Measurements from ENCODE around the gene ASS1.

Gene ASS1

DNA sequence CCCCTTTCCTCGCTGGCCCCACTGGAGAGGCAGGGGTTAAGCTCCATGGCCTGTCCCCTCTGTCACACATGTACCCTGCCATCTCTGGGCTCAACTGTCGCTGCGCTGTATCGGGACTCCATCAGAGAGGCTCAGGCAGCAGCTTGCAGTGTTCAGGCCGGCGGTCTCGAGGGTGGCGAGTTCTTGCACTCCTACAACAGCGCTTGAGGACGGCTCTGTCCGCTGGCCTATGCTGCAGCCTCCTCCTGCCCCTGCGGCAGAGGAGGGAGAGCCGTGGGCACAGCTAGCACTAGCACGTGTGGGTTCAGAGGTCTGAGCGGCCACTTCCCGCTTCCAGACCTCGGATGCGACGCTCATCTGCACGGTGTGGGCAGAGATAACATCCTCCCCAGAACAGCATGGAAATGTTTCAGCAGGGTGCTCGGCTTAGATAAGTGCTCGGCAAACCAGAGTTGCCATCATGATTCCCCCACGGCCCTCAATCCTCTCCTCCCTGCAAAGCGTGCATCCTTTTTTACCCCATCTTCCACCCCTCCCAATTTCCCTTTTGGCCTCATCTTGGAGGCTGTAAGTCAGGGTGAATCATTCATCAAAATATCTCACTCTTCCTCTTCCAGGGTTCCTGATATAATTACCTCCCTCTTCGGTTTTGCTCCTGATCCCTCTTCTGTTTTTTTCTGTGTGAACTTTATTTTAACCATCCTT is 92.7 kb downstream of the ASS1 start:
- DNase-seq, result no peak

DNA sequence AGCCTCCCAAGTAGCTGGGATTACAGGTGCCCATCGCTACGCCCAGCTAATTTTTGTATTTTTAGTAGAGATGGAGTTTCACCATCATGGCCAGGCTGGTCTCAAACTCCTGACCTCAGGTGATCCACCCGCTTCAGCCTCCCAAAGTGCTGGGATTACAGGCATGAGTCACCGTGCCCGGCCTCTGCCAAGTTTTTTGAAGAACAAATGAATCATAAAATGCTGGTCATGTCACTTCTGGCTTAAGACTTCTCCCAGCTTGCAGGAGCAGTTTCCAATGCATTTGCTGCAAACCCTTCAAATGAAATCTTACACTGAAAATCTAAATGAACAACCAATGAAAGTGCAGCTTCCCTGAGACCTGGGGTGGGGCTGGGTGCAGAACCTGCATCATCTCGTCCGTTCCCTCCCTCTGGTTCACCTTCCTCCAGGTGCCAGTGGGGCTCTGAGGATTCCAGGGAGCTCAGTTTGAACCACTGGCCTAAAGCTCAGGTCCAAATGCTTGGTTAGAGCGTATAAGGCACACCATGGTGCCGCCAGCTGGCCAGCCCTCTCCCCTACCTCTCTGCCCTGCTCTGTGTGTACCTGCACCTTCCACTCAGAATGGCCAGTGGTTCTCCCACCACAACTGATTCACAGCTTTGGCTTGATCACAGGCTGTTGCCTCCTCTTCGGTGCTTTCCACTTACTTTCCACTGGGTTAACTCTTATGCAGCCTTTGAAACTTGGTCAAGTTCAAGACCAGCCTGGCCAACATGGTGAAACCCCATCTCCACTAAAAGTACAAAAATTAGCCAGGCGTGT is 94.9 kb downstream of the ASS1 start:
- no peak for DNase-seq

DNA sequence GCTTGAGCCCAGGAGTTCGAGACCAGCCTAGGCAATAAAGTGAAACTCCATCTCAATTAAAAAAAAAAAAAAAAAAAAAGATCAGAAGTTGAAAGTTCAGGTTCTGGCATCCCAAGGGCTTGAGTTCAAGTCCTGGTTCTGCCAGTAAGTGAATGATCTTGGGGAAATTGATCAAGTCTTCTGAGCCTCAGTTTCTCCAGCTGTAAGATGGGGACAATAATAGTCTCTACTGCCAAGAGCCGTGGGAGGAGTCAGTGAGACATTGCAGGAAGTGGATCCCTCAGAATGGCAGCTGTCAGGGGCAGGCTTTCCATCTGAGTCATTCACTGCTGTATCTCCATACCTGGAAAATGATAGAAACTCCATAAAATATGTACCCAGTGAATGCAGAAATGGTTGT is 96.8 kb downstream of the ASS1 start:
- DNase-seq, result no peak

DNA sequence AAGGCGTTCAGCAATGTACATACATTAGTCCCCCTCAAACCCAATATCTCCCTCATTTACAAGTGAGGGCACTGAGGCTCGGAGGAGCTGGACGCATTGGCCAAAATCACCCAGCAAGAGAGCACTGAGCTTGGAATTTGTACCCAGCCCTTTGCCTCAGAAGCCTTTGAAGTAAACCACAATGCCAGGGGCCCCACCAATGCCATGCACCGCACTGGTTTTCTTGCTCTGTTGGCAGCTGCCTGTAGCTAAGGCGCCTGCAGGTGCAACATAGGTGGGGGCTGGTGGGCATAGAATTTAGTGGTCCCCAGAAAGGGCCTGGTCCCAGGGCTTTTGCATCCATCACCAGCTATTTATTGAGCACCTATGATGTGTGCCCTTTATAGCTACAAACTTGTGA is 97.3 kb downstream of the ASS1 start:
- no peak for DNase-seq

DNA sequence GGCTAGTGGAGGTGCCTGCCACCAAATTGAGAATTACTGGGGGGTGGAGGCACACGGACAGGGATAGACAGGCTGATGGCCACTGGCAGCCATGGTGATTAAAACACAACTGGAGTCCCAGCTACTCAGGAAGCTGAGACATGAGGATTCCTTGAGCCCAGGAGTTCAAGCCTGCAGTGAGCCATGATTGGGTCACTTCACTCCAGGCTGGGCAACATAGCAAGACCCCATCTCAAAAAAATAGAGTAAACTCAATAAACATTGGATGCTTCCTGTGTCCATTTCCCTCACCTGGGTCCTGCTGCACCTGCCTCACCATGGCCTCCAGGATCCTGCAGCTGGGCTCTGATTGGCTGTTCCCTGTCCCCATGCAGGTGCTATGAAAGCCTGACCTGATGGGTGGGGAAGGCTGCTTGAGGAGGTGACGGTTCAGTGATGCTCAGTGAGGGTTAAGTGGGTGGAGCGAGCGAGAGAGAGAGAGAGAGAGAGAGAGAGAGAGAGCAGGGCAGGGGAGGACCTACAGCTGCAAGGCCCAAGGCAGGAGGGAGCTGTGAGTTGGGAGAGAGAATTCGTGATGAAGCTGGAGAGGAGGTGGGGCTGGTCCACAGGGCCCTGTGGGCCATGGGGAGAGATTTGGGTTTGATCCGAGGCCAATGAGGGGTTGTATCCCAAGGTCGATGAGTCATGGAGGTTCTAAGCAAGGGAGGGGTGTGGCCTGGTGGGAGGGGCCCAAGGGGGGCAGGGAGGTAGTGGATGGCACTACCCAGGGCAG is 97.9 kb downstream of the ASS1 start:
- DNase-seq, result no peak

DNA sequence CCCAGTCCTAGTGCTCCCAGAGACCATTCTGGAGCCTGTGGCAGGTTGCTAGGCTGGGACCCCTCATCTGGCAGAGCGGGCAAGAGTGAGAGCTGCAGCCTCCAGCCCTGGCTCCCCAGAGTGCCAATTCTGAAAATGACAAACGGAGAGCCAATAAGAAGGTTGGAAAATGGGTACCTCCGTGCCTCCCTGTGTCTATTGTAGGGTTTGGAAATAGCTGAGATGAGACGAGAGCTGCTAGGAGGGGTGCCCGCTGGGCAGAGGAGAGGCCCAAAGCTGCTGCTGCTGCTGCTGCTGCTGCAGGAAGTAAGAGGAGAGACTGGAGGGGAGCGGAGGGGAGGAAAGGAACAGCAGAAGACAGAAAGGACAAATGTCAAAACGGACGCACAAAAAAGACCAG is 98.6 kb downstream of the ASS1 start:
- no peak for DNase-seq

DNA sequence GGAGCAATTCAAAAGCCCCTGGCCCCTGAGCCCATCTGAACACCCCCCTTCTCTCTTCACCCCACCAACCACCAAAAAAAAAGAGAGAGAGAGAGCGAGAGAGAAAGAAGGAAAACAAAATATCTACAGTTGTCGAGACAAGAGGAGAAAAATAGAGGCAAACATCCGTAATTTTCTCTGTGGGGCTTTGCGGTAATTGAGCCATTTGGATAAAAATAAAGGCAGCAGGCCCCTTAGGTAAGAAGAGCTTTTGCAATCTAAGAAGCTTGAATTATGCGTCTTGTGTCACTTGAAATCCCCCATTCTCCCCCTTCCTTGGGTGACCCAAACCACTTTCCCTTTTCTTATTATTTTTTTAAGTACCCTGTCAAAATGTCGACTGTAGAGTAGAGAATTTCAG is 99.1 kb downstream of the ASS1 start:
- no peak for DNase-seq

DNA sequence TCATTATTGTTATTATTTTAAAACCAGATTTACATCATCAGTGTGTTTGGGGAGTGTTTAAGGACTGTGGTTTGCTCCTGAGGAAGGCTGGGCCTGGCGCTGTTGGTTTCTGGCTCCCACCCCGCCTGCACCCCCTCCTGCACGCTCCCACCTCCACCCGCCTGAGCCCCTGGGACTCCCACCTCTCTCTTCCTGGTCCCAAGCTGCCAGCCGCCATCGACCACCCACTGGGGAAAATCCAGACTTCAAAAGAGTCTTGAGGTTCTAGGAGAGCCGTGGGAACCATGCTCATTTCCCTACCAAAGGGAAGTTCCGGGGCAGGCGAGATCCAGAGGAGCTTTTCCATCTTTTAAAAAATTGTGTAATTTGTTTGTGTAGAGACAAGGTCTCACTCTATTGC is 99.6 kb downstream of the ASS1 start:
- DNase-seq, result no peak

DNA sequence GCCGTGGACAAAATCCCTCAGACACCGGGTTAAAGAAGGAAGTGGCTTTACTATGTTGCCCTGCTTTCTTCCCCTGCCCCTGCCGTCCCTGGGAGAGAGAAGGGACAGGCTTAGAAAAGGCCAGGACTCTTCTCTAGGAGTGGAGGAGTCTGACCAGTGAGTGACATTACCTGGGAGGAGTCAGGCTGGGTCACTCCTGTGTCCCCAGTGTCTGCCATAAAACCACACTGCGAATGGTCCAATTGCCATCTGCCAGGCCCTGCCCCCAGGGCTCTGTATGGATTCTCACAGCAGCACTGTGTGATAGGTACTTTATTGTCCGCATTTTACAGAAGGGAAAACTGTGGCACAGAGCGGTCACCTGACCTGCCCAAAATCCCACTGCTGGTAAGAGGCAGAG is 103.3 kb downstream of the ASS1 start:
- no peak for DNase-seq

DNA sequence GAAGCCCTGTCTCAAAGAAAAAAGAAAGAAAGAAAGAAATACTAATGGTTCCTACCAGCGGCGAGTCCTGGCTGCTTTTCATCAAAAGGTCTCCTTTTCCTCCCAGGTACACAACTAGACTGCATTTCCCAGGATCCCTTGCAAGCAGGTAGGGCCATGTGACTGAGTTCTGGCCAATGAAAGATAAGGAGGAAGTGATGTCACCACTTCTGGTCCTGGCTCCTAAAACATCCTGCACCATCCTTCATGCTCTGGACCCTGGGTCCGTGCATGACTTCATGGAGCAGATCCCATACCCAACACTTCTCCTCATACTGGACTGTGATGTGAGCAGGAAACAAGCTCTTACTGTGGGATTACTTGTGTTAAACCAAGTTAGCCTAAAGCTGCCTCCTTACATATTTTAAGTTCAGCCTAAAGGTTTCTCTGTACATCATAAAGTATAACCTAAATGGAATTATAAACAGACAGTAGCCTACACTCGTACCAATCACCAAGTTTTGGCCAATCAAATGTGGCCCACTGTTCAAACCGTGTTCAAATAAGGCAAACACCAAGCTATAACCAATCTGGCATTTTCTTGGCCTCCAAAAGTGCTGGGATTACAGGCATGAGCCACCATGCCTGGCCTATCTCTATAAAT is 104.5 kb downstream of the ASS1 start:
- DNase-seq, result no peak

Data from NCI-H1930 (cell line).